Ovary (tissue), 9 donors: ENCODE results near the gene CERK. TPM values are rescaled to one million over a fixed set of nuclear protein-coding genes. Genes with fewer than 3 reads are reported as not detected.

Experiments
- DNase-seq, 5 donors: peaks; one replicate each; pipeline ENCODE4 v3.0.0-alpha.2; 2019 to 2020
- H3K27ac ChIP-seq, 2 donors: fragments of 200-600 bp; one replicate each; pipeline versions ENCODE4 v1.5.1 to v1.8.0; 2019 to 2022
- H3K27me3 ChIP-seq: fragments of 200-600 bp; one replicate; pipeline ENCODE4 v1.8.0; 2022
- H3K36me3 ChIP-seq: fragments of 200-600 bp; sonication (generic); one replicate; pipeline ENCODE4 v1.5.1; 2019
- H3K4me1 ChIP-seq: one replicate; pipeline ENCODE4 v1.8.1; 2013; ENCODE audit warnings: mild to moderate bottlenecking, moderate library complexity; ENCODE audit not compliant: insufficient read depth
- H3K4me3 ChIP-seq: fragments of 200-600 bp; sonication (generic); one replicate; pipeline ENCODE4 v1.5.1; 2017
- H3K9me3 ChIP-seq, 2 donors: fragments of 200-600 bp in 1 of 2; sonication (generic) in 1 of 2; one replicate each; pipeline versions ENCODE4 v1.5.1 to v1.8.1; 2013 to 2019; ENCODE audit warnings: mild to moderate bottlenecking in 1 of 2, moderate library complexity in 1 of 2
- CTCF ChIP-seq, 3 donors: fragments of 450-650 bp in 2 of 3; fragments of 200-600 bp in 1 of 3; IDR thresholded peaks; one replicate each; pipeline versions ENCODE4 v1.5.1 to v1.8.0; 2016 to 2022; ENCODE audit warnings: antibody characterized with exemption in 3 of 3, mild to moderate bottlenecking in 1 of 3
- EP300 ChIP-seq: sonication (generic); formaldehyde crosslinking; IDR thresholded peaks from one replicate; pipeline ENCODE4 v1.6.1; 2017; ENCODE audit warnings: antibody characterized with exemption
- POLR2A ChIP-seq: fragments of 450-650 bp; IDR thresholded peaks from one replicate; pipeline ENCODE4 v1.6.1; 2017; ENCODE audit warnings: antibody characterized with exemption, mild to moderate bottlenecking, moderate library complexity
- WGBS, 3 donors: extraction: QIAGEN DNeasy Blood & Tissue Kit in 1 of 3; methylation state at CpG; one replicate each; pipeline versions ENCODE4 v1.1.5 to v1.1.7; 2013 to 2017; 5-methylcytosine and 5-hydroxymethylcytosine counted together
- intact Hi-C, 4 donors: fragments of 100-400 bp; cut with DNase I; formaldehyde crosslinking; loops; one replicate each; pipeline versions ENCODE4 v1.11.0 to v1.15.1; 2022 to 2023
- polyA plus RNA-seq, 2 donors: library from polyadenylated mRNA; stranded (reverse); fragments of 200-250 nt in 1 of 2; fragments of 350-450 nt in 1 of 2; fragmentation: Illumina TruSeq in 1 of 2; extraction: RNeasy Lipid Tissue Mini Kit (QIAGEN cat#74804) in 1 of 2; gene quantifications; one replicate each; pipeline ENCODE4 v1.2.3, GENCODE V29; 2013 to 2014
- total RNA-seq, 7 donors: library from RNA; depleted of rRNA in 2 of 7; stranded (reverse); fragments of >200 nt in 2 of 7; fragmentation: NEBNext Ultra II Directional in 3 of 7; extraction: Animal tissue kit (Norgen Biotek cat#: 25700) in 3 of 7; gene quantifications; one replicate each; pipeline versions ENCODE4 v1.1.0 to v1.2.4, GENCODE V29; 2016 to 2023
- donor health status: DM: no; HTN: no; CAD: no; lungs with moderate emphysema.
- donor health status: DM: no; HTN: no; CAD: no.
- donor health status: Bipolar disorder and iron deficiency.
- donor health status: DM: yes; HTN: yes; CAD: no.
- donor health status: DM: no; HTN: no; CAD: no.
- donor health status: DM: yes; HTN: yes; CAD: no.

The CERK gene
- total and polyA plus RNA-seq, 9 donors: 27.1 to 71.1 (median 46.8) TPM

- Histone ChIP-seq H3K4me3 (no peak overlapping the region), H3K27ac (no peak overlapping the region), H3K27me3 (no peaks in the 10 kb centered on the region), H3K9me3 (no peaks in the 10 kb centered on the region), H3K36me3 (no peaks in the 10 kb centered on the region), H3K4me1 (peaks cover 4% of the 10 kb centered on the region)
- 87 to 88% (median 88%) methylated on average over 30 to 31 of the region's 31 CpGs for WGBS, 3 donors
- no peak for DNase-seq
- TF ChIP-seq CTCF (IDR thresholded peaks at IDR 0.05) (no peak), POLR2A (no peak), EP300 (no peak)
- intact Hi-C loops: loop anchor here in 1 of 4 donors (10.0 kb wide), 1 partner anchor 103 kb away; no protein-coding TSS in a partner anchor
These were observed 59.9 kb downstream of the CERK start for GRCh38 chr22:46678003-46678657.

DNA sequence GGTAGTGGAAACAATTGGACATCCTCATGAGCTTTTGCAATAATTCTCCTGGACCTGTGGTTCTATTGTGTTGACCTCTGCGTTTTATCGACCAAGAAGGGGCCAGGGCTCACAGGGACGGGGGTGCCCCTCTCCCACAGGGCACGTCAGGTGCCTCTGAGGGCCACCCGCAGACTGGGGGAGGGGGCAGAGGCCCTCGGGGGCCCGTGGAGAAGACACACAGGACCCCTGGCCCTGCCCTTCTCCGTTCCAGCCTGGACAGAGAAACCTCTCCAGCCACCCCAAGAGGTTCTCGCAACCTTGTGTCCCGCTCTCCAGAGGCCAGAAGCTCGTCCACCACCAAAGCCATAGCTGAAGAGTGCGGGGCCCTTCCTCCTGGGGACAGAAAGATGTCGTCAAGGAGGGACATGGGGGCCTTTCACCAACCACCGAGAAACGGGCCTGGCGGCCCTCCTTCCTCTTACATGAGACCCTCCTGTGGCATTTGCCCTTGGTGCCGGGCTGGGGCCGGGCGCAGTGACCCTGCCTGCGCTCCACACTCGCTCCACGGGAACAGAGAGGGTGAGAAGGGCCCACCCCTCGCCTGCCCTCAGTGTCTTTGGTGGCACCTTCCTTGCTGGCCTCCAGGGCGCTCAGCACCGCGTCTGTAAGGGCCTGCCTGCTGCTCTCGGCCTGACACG is 60.6 kb downstream of the CERK start:
- H3K4me1 ChIP-seq: peaks cover 4% of the 10 kb centered on the region
- DNase-seq: no peak
- no peak overlapping the region for H3K4me3 ChIP-seq
- intact Hi-C loops: loop anchor here in 1 of 4 donors (10.0 kb wide), 1 partner anchor 103 kb away; no protein-coding TSS in a partner anchor
- no peak for TF ChIP-seq EP300
- no peak for TF ChIP-seq CTCF (IDR thresholded peaks at IDR 0.05)
- no peak for TF ChIP-seq POLR2A
- no peaks in the 10 kb centered on the region for H3K36me3 ChIP-seq
- H3K27ac ChIP-seq: no peak overlapping the region
- 89 to 93% (median 90%) methylated on average over 28 of the region's 28 CpGs for WGBS, 3 donors
- no peaks in the 10 kb centered on the region for H3K9me3 ChIP-seq
- no peaks in the 10 kb centered on the region for H3K27me3 ChIP-seq

- Histone ChIP-seq H3K27ac (no peak overlapping the region), H3K27me3 (no peaks in the 10 kb centered on the region), H3K36me3 (no peaks in the 10 kb centered on the region), H3K4me1 (peaks cover 4% of the 10 kb centered on the region), H3K4me3 (no peak overlapping the region), H3K9me3 (no peaks in the 10 kb centered on the region)
- DNase-seq: no peak
- no peak for TF ChIP-seq CTCF (IDR thresholded peaks at IDR 0.05)
- TF ChIP-seq POLR2A: no peak
- TF ChIP-seq EP300: no peak
- WGBS, 3 donors: 88 to 90% (median 89%) methylated on average over 14 of the region's 14 CpGs
- intact Hi-C loops: loop anchor here in 1 of 4 donors (10.0 kb wide), 1 partner anchor 102 kb away; no protein-coding TSS in a partner anchor
These were observed 61.2 kb downstream of the CERK start for GRCh38 chr22:46676881-46677280.

GRCh38 chr22:46676479-46676878 is 61.6 kb downstream of the CERK start:
- no peak overlapping the region for H3K4me3 ChIP-seq
- H3K36me3 ChIP-seq: no peaks in the 10 kb centered on the region
- WGBS, 3 donors: 91 to 96% (median 91%) methylated on average over 13 to 15 of the region's 15 CpGs
- H3K27ac ChIP-seq: no peak overlapping the region
- DNase-seq: no peak
- no peaks in the 10 kb centered on the region for H3K27me3 ChIP-seq
- peaks cover 4% of the 10 kb centered on the region for H3K4me1 ChIP-seq
- TF ChIP-seq CTCF (IDR thresholded peaks at IDR 0.05): no peak
- TF ChIP-seq POLR2A: no peak
- TF ChIP-seq EP300: no peak
- intact Hi-C loops: loop anchor here in 1 of 4 donors (10.0 kb wide), 1 partner anchor 102 kb away; no protein-coding TSS in a partner anchor
- no peaks in the 10 kb centered on the region for H3K9me3 ChIP-seq
